GM21619 (cell line): ENCODE measurements around the gene BTBD9.

Source experiments
- ATAC-seq: cut with Tn5 transposase; IDR thresholded peaks from one replicate; pipeline ENCODE4 v1.9.1; 2021; ENCODE audit not compliant: unreplicated experiment

Gene BTBD9

GRCh38 chr6:38307740-38308139 is 332.0 kb downstream of the BTBD9 start:
- peak; percentile 79 for ATAC-seq

- peak; percentile 45 for ATAC-seq
Observed at GRCh38 chr6:38306931-38307330, 332.8 kb downstream of the BTBD9 start.

- ATAC-seq, result peak; percentile 52
Observed at GRCh38 chr6:38305995-38306681, 333.6 kb downstream of the BTBD9 start.

GRCh38 chr6:38302838-38303237 is 336.9 kb downstream of the BTBD9 start:
- no peak for ATAC-seq

- ATAC-seq, result no peak
Observed at GRCh38 chr6:38302081-38302480, 337.6 kb downstream of the BTBD9 start.

GRCh38 chr6:38290133-38290799 is 349.5 kb downstream of the BTBD9 start:
- no peak for ATAC-seq

- no peak for ATAC-seq
Observed at GRCh38 chr6:38287487-38287886, 352.2 kb downstream of the BTBD9 start.

- no peak for ATAC-seq
Observed at GRCh38 chr6:38284802-38285394, 354.8 kb downstream of the BTBD9 start.

GRCh38 chr6:38283734-38284362 is 355.9 kb downstream of the BTBD9 start:
- no peak for ATAC-seq

- no peak for ATAC-seq
Observed at GRCh38 chr6:38282911-38283310, 356.8 kb downstream of the BTBD9 start.

GRCh38 chr6:38281126-38281525 is 358.6 kb downstream of the BTBD9 start:
- no peak for ATAC-seq

GRCh38 chr6:38279963-38280588 is 359.7 kb downstream of the BTBD9 start:
- no peak for ATAC-seq

GRCh38 chr6:38279423-38279822 is 360.3 kb downstream of the BTBD9 start:
- no peak for ATAC-seq

- ATAC-seq, result no peak
Observed at GRCh38 chr6:38273325-38273724, 366.4 kb downstream of the BTBD9 start.

- ATAC-seq, result no peak
Observed at GRCh38 chr6:38272222-38272621, 367.5 kb downstream of the BTBD9 start.

GRCh38 chr6:38271081-38271480 is 368.6 kb downstream of the BTBD9 start:
- no peak for ATAC-seq

GRCh38 chr6:38270367-38270766 is 369.4 kb downstream of the BTBD9 start:
- no peak for ATAC-seq

GRCh38 chr6:38269461-38270172 is 370.1 kb downstream of the BTBD9 start:
- ATAC-seq, result no peak

- ATAC-seq, result no peak
Observed at GRCh38 chr6:38268342-38268741, 371.4 kb downstream of the BTBD9 start.

GRCh38 chr6:38266921-38267354 is 372.8 kb downstream of the BTBD9 start:
- ATAC-seq, result no peak

- ATAC-seq, result no peak
Observed at GRCh38 chr6:38264605-38265004, 375.1 kb downstream of the BTBD9 start.
